ENCODE measurements around the gene PIAS1.

The PIAS1 gene

GRCh38 chr15:68208636-68209240 lies 154.6 kb downstream of the PIAS1 start:
- no peak overlapping the region for H3K9ac ChIP-seq (ENCODE audit: low read length)
- H4K91ac ChIP-seq (ENCODE audit: low read length) = no peak overlapping the region
- H3K18ac ChIP-seq (ENCODE audit: low read depth in 1 of 2, low read length in 2 of 2) = no peak overlapping the region
- H2BK15ac ChIP-seq (ENCODE audit: low read depth, poor library complexity, severe bottlenecking) = peak overlapping the region; percentile 60
- peaks cover 53% of the 10 kb centered on the region for H3K79me1 ChIP-seq (replicated peaks; ENCODE audit: low read length, poor library complexity, severe bottlenecking)
- DNase-seq = no peak
- no peak overlapping the region for H2BK5ac ChIP-seq (ENCODE audit: low read depth, low read length, poor library complexity, severe bottlenecking)
- peaks cover 0 to 45% of the 10 kb centered on the region in 2 experiments for H3K36me3 ChIP-seq (ENCODE audit: control insufficient read depth in 1 of 2, insufficient read depth in 2 of 2, low read depth in 1 of 2, low read length in 2 of 2)
- H3K4me3 ChIP-seq (ENCODE audit: insufficient read depth in 1 of 2, low read depth in 1 of 2, low read length in 2 of 2) = peak overlapping the region in 1 of 2 experiments; percentile 21
- H4K8ac ChIP-seq (ENCODE audit: low read length) = no peak overlapping the region
- H3K4ac ChIP-seq (ENCODE audit: low read depth in 1 of 2, low read length in 2 of 2) = no peak overlapping the region
- no peak overlapping the region for H2AK5ac ChIP-seq (ENCODE audit: low read length, severe bottlenecking)
- H2AFZ ChIP-seq (ENCODE audit: low read depth, low read length) = no peak overlapping the region
- no peak overlapping the region for H2BK120ac ChIP-seq (ENCODE audit: low read depth, low read length)
- peaks cover 20% of the 10 kb centered on the region for H3K4me1 ChIP-seq (ENCODE audit: control insufficient read depth, insufficient read depth, low read depth, low read length)
- no peak overlapping the region for H3K14ac ChIP-seq (ENCODE audit: low read length in 2 of 2)
- WGBS = 94% methylated on average over 11 of the region's 13 CpGs
- H2BK12ac ChIP-seq (ENCODE audit: low read length in 2 of 2) = no peak overlapping the region
- H3K27ac ChIP-seq (ENCODE audit: low read length, poor library complexity, severe bottlenecking) = no peak overlapping the region
- no peak overlapping the region for H3K23ac ChIP-seq (ENCODE audit: low read length in 2 of 2)
- no peaks in the 10 kb centered on the region for H3K9me3 ChIP-seq (ENCODE audit: control insufficient read depth, low read length)
- no peaks in the 10 kb centered on the region for H3K27me3 ChIP-seq (ENCODE audit: control insufficient read depth in 1 of 2, insufficient read depth in 1 of 2, low read length in 2 of 2)
- no peak overlapping the region for H3K4me2 ChIP-seq (ENCODE audit: low read length, poor library complexity, severe bottlenecking)

- H3K14ac ChIP-seq (ENCODE audit: low read length in 2 of 2) = no peak overlapping the region
- H3K23ac ChIP-seq (ENCODE audit: low read length in 2 of 2) = peak overlapping the region in 1 of 2 experiments; percentile 46
- H4K8ac ChIP-seq (ENCODE audit: low read length) = no peak overlapping the region
- peaks cover 20% of the 10 kb centered on the region for H3K4me1 ChIP-seq (ENCODE audit: control insufficient read depth, insufficient read depth, low read depth, low read length)
- H2AK5ac ChIP-seq (ENCODE audit: low read length, severe bottlenecking) = no peak overlapping the region
- H3K4me2 ChIP-seq (ENCODE audit: low read length, poor library complexity, severe bottlenecking) = no peak overlapping the region
- no peak for DNase-seq
- no peak overlapping the region for H2BK15ac ChIP-seq (ENCODE audit: low read depth, poor library complexity, severe bottlenecking)
- no peak overlapping the region for H3K4ac ChIP-seq (ENCODE audit: low read depth in 1 of 2, low read length in 2 of 2)
- no peak overlapping the region for H2BK12ac ChIP-seq (ENCODE audit: low read length in 2 of 2)
- no peak overlapping the region for H2BK5ac ChIP-seq (ENCODE audit: low read depth, low read length, poor library complexity, severe bottlenecking)
- no peak overlapping the region for H3K18ac ChIP-seq (ENCODE audit: low read depth in 1 of 2, low read length in 2 of 2)
- no peak overlapping the region for H3K9ac ChIP-seq (ENCODE audit: low read length)
- no peaks in the 10 kb centered on the region for H3K27me3 ChIP-seq (ENCODE audit: control insufficient read depth in 1 of 2, insufficient read depth in 1 of 2, low read length in 2 of 2)
- 86% methylated on average over 4 of the region's 7 CpGs for WGBS
- no peak overlapping the region for H2AFZ ChIP-seq (ENCODE audit: low read depth, low read length)
- no peak overlapping the region for H3K27ac ChIP-seq (ENCODE audit: low read length, poor library complexity, severe bottlenecking)
- H3K4me3 ChIP-seq (ENCODE audit: insufficient read depth in 1 of 2, low read depth in 1 of 2, low read length in 2 of 2) = peak overlapping the region in 1 of 2 experiments; percentile 21
- H3K36me3 ChIP-seq (ENCODE audit: control insufficient read depth in 1 of 2, insufficient read depth in 2 of 2, low read depth in 1 of 2, low read length in 2 of 2) = peaks cover 0 to 48% of the 10 kb centered on the region in 2 experiments
- peaks cover 55% of the 10 kb centered on the region for H3K79me1 ChIP-seq (replicated peaks; ENCODE audit: low read length, poor library complexity, severe bottlenecking)
- H2BK120ac ChIP-seq (ENCODE audit: low read depth, low read length) = no peak overlapping the region
- no peaks in the 10 kb centered on the region for H3K9me3 ChIP-seq (ENCODE audit: control insufficient read depth, low read length)
- no peak overlapping the region for H4K91ac ChIP-seq (ENCODE audit: low read length)
These were observed 155.2 kb downstream of the PIAS1 start for GRCh38 chr15:68209272-68209671.

- no peak overlapping the region for H3K14ac ChIP-seq (ENCODE audit: low read length in 2 of 2)
- H2BK120ac ChIP-seq (ENCODE audit: low read depth, low read length) = no peak overlapping the region
- H2AFZ ChIP-seq (ENCODE audit: low read depth, low read length) = no peak overlapping the region
- H4K91ac ChIP-seq (ENCODE audit: low read length) = no peak overlapping the region
- H2BK12ac ChIP-seq (ENCODE audit: low read length in 2 of 2) = no peak overlapping the region
- H3K79me1 ChIP-seq (replicated peaks; ENCODE audit: low read length, poor library complexity, severe bottlenecking) = peaks cover 59% of the 10 kb centered on the region
- no peak overlapping the region for H3K4me2 ChIP-seq (ENCODE audit: low read length, poor library complexity, severe bottlenecking)
- peak overlapping the region in 1 of 2 experiments; percentile 34 for H3K23ac ChIP-seq (ENCODE audit: low read length in 2 of 2)
- H4K8ac ChIP-seq (ENCODE audit: low read length) = no peak overlapping the region
- H3K9me3 ChIP-seq (ENCODE audit: control insufficient read depth, low read length) = no peaks in the 10 kb centered on the region
- H3K4ac ChIP-seq (ENCODE audit: low read depth in 1 of 2, low read length in 2 of 2) = no peak overlapping the region
- H2BK15ac ChIP-seq (ENCODE audit: low read depth, poor library complexity, severe bottlenecking) = no peak overlapping the region
- H2AK5ac ChIP-seq (ENCODE audit: low read length, severe bottlenecking) = no peak overlapping the region
- 84% methylated on average over 13 of the region's 13 CpGs for WGBS
- peaks cover 20% of the 10 kb centered on the region for H3K4me1 ChIP-seq (ENCODE audit: control insufficient read depth, insufficient read depth, low read depth, low read length)
- no peaks in the 10 kb centered on the region for H3K27me3 ChIP-seq (ENCODE audit: control insufficient read depth in 1 of 2, insufficient read depth in 1 of 2, low read length in 2 of 2)
- H2BK5ac ChIP-seq (ENCODE audit: low read depth, low read length, poor library complexity, severe bottlenecking) = no peak overlapping the region
- peaks cover 0 to 48% of the 10 kb centered on the region in 2 experiments for H3K36me3 ChIP-seq (ENCODE audit: control insufficient read depth in 1 of 2, insufficient read depth in 2 of 2, low read depth in 1 of 2, low read length in 2 of 2)
- H3K18ac ChIP-seq (ENCODE audit: low read depth in 1 of 2, low read length in 2 of 2) = no peak overlapping the region
- H3K9ac ChIP-seq (ENCODE audit: low read length) = peak overlapping the region; percentile 72
- H3K4me3 ChIP-seq (ENCODE audit: insufficient read depth in 1 of 2, low read depth in 1 of 2, low read length in 2 of 2) = no peak overlapping the region
- no peak overlapping the region for H3K27ac ChIP-seq (ENCODE audit: low read length, poor library complexity, severe bottlenecking)
- DNase-seq = no peak
These were observed 155.8 kb downstream of the PIAS1 start for GRCh38 chr15:68209735-68210408.

- Histone ChIP-seq H3K4me3 (ENCODE audit: insufficient read depth in 1 of 2, low read depth in 1 of 2, low read length in 2 of 2) (peak overlapping the region in 1 of 2 experiments; percentile 61), H3K4me2 (ENCODE audit: low read length, poor library complexity, severe bottlenecking) (no peak overlapping the region), H4K91ac (ENCODE audit: low read length) (no peak overlapping the region), H4K8ac (ENCODE audit: low read length) (no peak overlapping the region), H2BK12ac (ENCODE audit: low read length in 2 of 2) (no peak overlapping the region), H2AFZ (ENCODE audit: low read depth, low read length) (no peak overlapping the region), H3K14ac (ENCODE audit: low read length in 2 of 2) (no peak overlapping the region), H2BK5ac (ENCODE audit: low read depth, low read length, poor library complexity, severe bottlenecking) (no peak overlapping the region), H3K4ac (ENCODE audit: low read depth in 1 of 2, low read length in 2 of 2) (no peak overlapping the region), H2AK5ac (ENCODE audit: low read length, severe bottlenecking) (peak overlapping the region; percentile 35), H3K4me1 (ENCODE audit: control insufficient read depth, insufficient read depth, low read depth, low read length) (peaks cover 17% of the 10 kb centered on the region), H3K27me3 (ENCODE audit: control insufficient read depth in 1 of 2, insufficient read depth in 1 of 2, low read length in 2 of 2) (no peaks in the 10 kb centered on the region), H2BK120ac (ENCODE audit: low read depth, low read length) (no peak overlapping the region), H3K9me3 (ENCODE audit: control insufficient read depth, low read length) (no peaks in the 10 kb centered on the region), H3K27ac (ENCODE audit: low read length, poor library complexity, severe bottlenecking) (no peak overlapping the region), H3K18ac (ENCODE audit: low read depth in 1 of 2, low read length in 2 of 2) (peak overlapping the region in 1 of 2 experiments; percentile 26), H3K36me3 (ENCODE audit: control insufficient read depth in 1 of 2, insufficient read depth in 2 of 2, low read depth in 1 of 2, low read length in 2 of 2) (peaks cover 0 to 48% of the 10 kb centered on the region in 2 experiments), H3K9ac (ENCODE audit: low read length) (peak overlapping the region; percentile 72), H2BK15ac (ENCODE audit: low read depth, poor library complexity, severe bottlenecking) (no peak overlapping the region), H3K79me1 (replicated peaks; ENCODE audit: low read length, poor library complexity, severe bottlenecking) (peaks cover 58% of the 10 kb centered on the region), H3K23ac (ENCODE audit: low read length in 2 of 2) (no peak overlapping the region)
- 87% methylated on average over 9 of the region's 9 CpGs for WGBS
- no peak for DNase-seq
These were observed 156.3 kb downstream of the PIAS1 start for GRCh38 chr15:68210409-68210756.

Measured in mesenchymal stem cell (in vitro differentiated cells and primary cell).